ENCODE measurements around the gene CHERP. TPM values are rescaled to one million over a fixed set of nuclear protein-coding genes. Genes with fewer than 3 reads are reported as not detected.

Gene CHERP
- total and polyA plus RNA-seq, 2 experiments from 2014 or later = 31.6 to 41.2 TPM

GRCh38 chr19:16576690-16577530, 34.7 kb upstream of the CHERP start (continued):
- no peak for TF ChIP-seq ZNF462 (CRISPR knock-in tag; IDR thresholded peaks at IDR 0.05)

GRCh38 chr19:16575861-16576689, 33.8 kb upstream of the CHERP start:
- Histone ChIP-seq H3K27me3 (ENCODE audit: insufficient read depth) (no peaks in the 10 kb centered on the region), H3K4me2 (no peak overlapping the region), H3K36me3 (ENCODE audit: insufficient read depth) (peaks cover 4% of the 10 kb centered on the region; the same call in 1 of the 2 replicates), H3K4me3 (no peak overlapping the region), H3K27ac (ENCODE audit: low read depth) (no peak overlapping the region), H3F3A (replicated peaks; ENCODE audit: low read depth) (0 out of 2 replicates have a peak, but pooled peaks cover 6% of the 10 kb centered on the region), H3K79me2 (replicated peaks; ENCODE audit: insufficient read depth) (peaks cover 59% of the 10 kb centered on the region), H2AFZ (no peak overlapping the region), H3K9me2 (ENCODE audit: insufficient read depth) (no peaks in the 10 kb centered on the region), H4K20me1 (replicated peaks; ENCODE audit: insufficient read depth) (peaks cover 26% of the 10 kb centered on the region), H3K4me1 (ENCODE audit: insufficient read depth) (peaks cover 8% of the 10 kb centered on the region; the same call in 1 of the 2 replicates)
- H3K27me3 Mint-ChIP-seq (ENCODE audit: insufficient read depth, low read depth, poor library complexity) = peaks cover 8% of the 10 kb centered on the region
- no peak overlapping the region for H3K27ac Mint-ChIP-seq
- ATAC-seq (no peak), DNase-seq (ENCODE audit: low spot score) (no peak)
- peaks cover 16% of the 10 kb centered on the region for H3K36me3 Mint-ChIP-seq (ENCODE audit: low read depth)
- no peak overlapping the region for H3K4me3 Mint-ChIP-seq
- H3K9me3 Mint-ChIP-seq = no peaks in the 10 kb centered on the region
- peaks cover 8% of the 10 kb centered on the region for H3K4me1 Mint-ChIP-seq
- TF ChIP-seq CTCF (conservative IDR thresholded peaks at IDR 0.05; ENCODE audit: low read depth in 2 of 2) (no peak), REST (IDR thresholded peaks at IDR 0.05; ENCODE audit: unreplicated experiment) (no peak), CREB1 (CRISPR knock-in tag; IDR thresholded peaks at IDR 0.05; ENCODE audit: low read depth) (no peak), EZH2 (IDR thresholded peaks at IDR 0.05; ENCODE audit: low read depth, unreplicated experiment) (no peak), NANOG (IDR thresholded peaks at IDR 0.05; ENCODE audit: borderline replicate concordance) (no peak), JUNB (IDR thresholded peaks at IDR 0.05; ENCODE audit: unreplicated experiment) (no peak), ZNF331 (CRISPR knock-in tag; IDR thresholded peaks at IDR 0.05; ENCODE audit: low read depth) (no peak)

Measured in GM23338 (cell line).